Stimulated activated memory B cell treated with anti-CD40 and anti-IgM and Interleukin-4, amounts not matched to agents 10 μg/mL and 1 μg/mL and 100 μg/mL, for 72 hours (primary cell): Measurements from ENCODE around the gene SLC30A2.

Experiments
- ATAC-seq: fragments of 150-1000 bp; cut with Tn5 transposase; 2 replicates; pipeline ENCODE4 v1.10.0; 2021
- H3K27ac Mint-ChIP-seq: one replicate; pipeline ENCODE4 v1.8.0; 2022; ENCODE audit warnings: mild to moderate bottlenecking, mixed read lengths
- H3K27me3 Mint-ChIP-seq: one replicate; pipeline ENCODE4 v1.8.0; 2022; ENCODE audit warnings: mixed read lengths
- H3K36me3 Mint-ChIP-seq: one replicate; pipeline ENCODE4 v1.8.0; 2022; ENCODE audit warnings: mixed read lengths
- H3K4me1 Mint-ChIP-seq: one replicate; pipeline ENCODE4 v1.8.0; 2022; ENCODE audit warnings: mixed read lengths
- H3K4me3 Mint-ChIP-seq: one replicate; pipeline ENCODE4 v1.8.0; 2022; ENCODE audit warnings: mild to moderate bottlenecking, moderate library complexity, mixed read lengths
- H3K9me3 Mint-ChIP-seq: one replicate; pipeline ENCODE4 v1.8.0; 2022; ENCODE audit warnings: mixed read lengths

SLC30A2 gene

GRCh38 chr1:26023826-26024225 is 22.1 kb downstream of the SLC30A2 start:
- no peaks in the 10 kb centered on the region for H3K36me3 Mint-ChIP-seq
- H3K4me3 Mint-ChIP-seq: no peak overlapping the region
- peaks cover 14% of the 10 kb centered on the region for H3K27me3 Mint-ChIP-seq
- no peak for ATAC-seq
- H3K4me1 Mint-ChIP-seq: no peaks in the 10 kb centered on the region
- H3K9me3 Mint-ChIP-seq: no peaks in the 10 kb centered on the region
- H3K27ac Mint-ChIP-seq: no peak overlapping the region

- peaks cover 17% of the 10 kb centered on the region for H3K27me3 Mint-ChIP-seq
- no peak overlapping the region for H3K27ac Mint-ChIP-seq
- no peaks in the 10 kb centered on the region for H3K4me1 Mint-ChIP-seq
- H3K36me3 Mint-ChIP-seq: no peaks in the 10 kb centered on the region
- no peaks in the 10 kb centered on the region for H3K9me3 Mint-ChIP-seq
- H3K4me3 Mint-ChIP-seq: no peak overlapping the region
- no peak for ATAC-seq
Observed at GRCh38 chr1:26023009-26023408, 22.9 kb downstream of the SLC30A2 start.

GRCh38 chr1:26022404-26022779 is 23.5 kb downstream of the SLC30A2 start:
- Mint-ChIP-seq H3K27me3 (peaks cover 17% of the 10 kb centered on the region), H3K9me3 (no peaks in the 10 kb centered on the region), H3K4me3 (no peak overlapping the region), H3K36me3 (no peaks in the 10 kb centered on the region), H3K4me1 (no peaks in the 10 kb centered on the region), H3K27ac (no peak overlapping the region)
- no peak for ATAC-seq

GRCh38 chr1:26021647-26022403 is 24.1 kb downstream of the SLC30A2 start, which contains the start of gene EXTL1:
Gene EXTL1, plus strand, starts transcription at chr1:26021775. Its CDS starts 872 bp downstream, at chr1:26022647.
- no peaks in the 10 kb centered on the region for H3K36me3 Mint-ChIP-seq

GRCh38 chr1:26020941-26021646 is 24.8 kb downstream of the SLC30A2 start:
- Mint-ChIP-seq H3K4me1 (peaks cover 5% of the 10 kb centered on the region), H3K4me3 (no peak overlapping the region), H3K27me3 (peaks cover 17% of the 10 kb centered on the region), H3K36me3 (no peaks in the 10 kb centered on the region), H3K27ac (no peak overlapping the region), H3K9me3 (no peaks in the 10 kb centered on the region)
- ATAC-seq: no peak

More at GRCh38 chr1:26021647-26022403, 24.1 kb downstream of the SLC30A2 start, which contains the start of gene EXTL1:
- no peak for ATAC-seq
- Mint-ChIP-seq H3K4me1 (peaks cover under 1% of the 10 kb centered on the region), H3K9me3 (no peaks in the 10 kb centered on the region), H3K4me3 (no peak within 1 kb of the TSS), H3K27ac (no peak within 1 kb of the TSS), H3K27me3 (peaks cover 17% of the 10 kb centered on the region)

- Mint-ChIP-seq H3K36me3 (no peaks in the 10 kb centered on the region), H3K4me3 (no peak overlapping the region), H3K27me3 (peaks cover 17% of the 10 kb centered on the region), H3K9me3 (no peaks in the 10 kb centered on the region), H3K4me1 (peaks cover 5% of the 10 kb centered on the region), H3K27ac (no peak overlapping the region)
- no peak for ATAC-seq
Observed at GRCh38 chr1:26020330-26020768, 25.6 kb downstream of the SLC30A2 start.

- H3K27me3 Mint-ChIP-seq: peaks cover 17% of the 10 kb centered on the region
- peaks cover 5% of the 10 kb centered on the region for H3K4me1 Mint-ChIP-seq
- no peak overlapping the region for H3K4me3 Mint-ChIP-seq
- no peaks in the 10 kb centered on the region for H3K36me3 Mint-ChIP-seq
- ATAC-seq: no peak
- no peak overlapping the region for H3K27ac Mint-ChIP-seq
- no peaks in the 10 kb centered on the region for H3K9me3 Mint-ChIP-seq
Observed at GRCh38 chr1:26019641-26020315, 26.1 kb downstream of the SLC30A2 start.

- no peak overlapping the region for H3K27ac Mint-ChIP-seq
- no peaks in the 10 kb centered on the region for H3K9me3 Mint-ChIP-seq
- peaks cover 17% of the 10 kb centered on the region for H3K27me3 Mint-ChIP-seq
- no peak overlapping the region for H3K4me3 Mint-ChIP-seq
- H3K36me3 Mint-ChIP-seq: no peaks in the 10 kb centered on the region
- ATAC-seq: no peak
- H3K4me1 Mint-ChIP-seq: peaks cover 5% of the 10 kb centered on the region
Observed at GRCh38 chr1:26017606-26018005, 28.3 kb downstream of the SLC30A2 start.

GRCh38 chr1:26016953-26017545 is 28.9 kb downstream of the SLC30A2 start:
- peaks cover 17% of the 10 kb centered on the region for H3K27me3 Mint-ChIP-seq
- H3K36me3 Mint-ChIP-seq: no peaks in the 10 kb centered on the region
- peaks cover 5% of the 10 kb centered on the region for H3K4me1 Mint-ChIP-seq
- H3K4me3 Mint-ChIP-seq: no peak overlapping the region
- H3K27ac Mint-ChIP-seq: no peak overlapping the region
- no peak for ATAC-seq
- H3K9me3 Mint-ChIP-seq: no peaks in the 10 kb centered on the region

- H3K27ac Mint-ChIP-seq: no peak overlapping the region
Observed at GRCh38 chr1:26016258-26016952, 29.5 kb downstream of the SLC30A2 start.

GRCh38 chr1:26015358-26015757 is 30.6 kb downstream of the SLC30A2 start:
- Mint-ChIP-seq H3K9me3 (no peaks in the 10 kb centered on the region), H3K4me3 (no peak overlapping the region), H3K36me3 (no peaks in the 10 kb centered on the region), H3K27me3 (peaks cover 9% of the 10 kb centered on the region), H3K4me1 (peaks cover 5% of the 10 kb centered on the region), H3K27ac (no peak overlapping the region)
- no peak for ATAC-seq

More at GRCh38 chr1:26016258-26016952, 29.5 kb downstream of the SLC30A2 start:
- H3K4me1 Mint-ChIP-seq: peaks cover 5% of the 10 kb centered on the region
- H3K4me3 Mint-ChIP-seq: no peak overlapping the region
- peaks cover 12% of the 10 kb centered on the region for H3K27me3 Mint-ChIP-seq
- peak; percentile 67 for ATAC-seq
- H3K9me3 Mint-ChIP-seq: no peaks in the 10 kb centered on the region
- no peaks in the 10 kb centered on the region for H3K36me3 Mint-ChIP-seq

- no peak overlapping the region for H3K4me3 Mint-ChIP-seq
- H3K27ac Mint-ChIP-seq: no peak overlapping the region
- H3K36me3 Mint-ChIP-seq: no peaks in the 10 kb centered on the region
- H3K4me1 Mint-ChIP-seq: peaks cover 10% of the 10 kb centered on the region
- ATAC-seq: no peak
- no peaks in the 10 kb centered on the region for H3K9me3 Mint-ChIP-seq
- peaks cover 8% of the 10 kb centered on the region for H3K27me3 Mint-ChIP-seq
Observed at GRCh38 chr1:26014179-26014578, 31.7 kb downstream of the SLC30A2 start.

GRCh38 chr1:26012864-26013263 is 33.1 kb downstream of the SLC30A2 start:
- no peak for ATAC-seq
- Mint-ChIP-seq H3K27ac (no peak overlapping the region), H3K4me3 (no peak overlapping the region), H3K27me3 (peaks cover 1% of the 10 kb centered on the region), H3K36me3 (no peaks in the 10 kb centered on the region), H3K9me3 (no peaks in the 10 kb centered on the region), H3K4me1 (peaks cover 10% of the 10 kb centered on the region)

GRCh38 chr1:26010825-26011224 is 35.1 kb downstream of the SLC30A2 start:
- H3K4me1 Mint-ChIP-seq: peaks cover 5% of the 10 kb centered on the region
- H3K27me3 Mint-ChIP-seq: peaks cover 22% of the 10 kb centered on the region
- H3K4me3 Mint-ChIP-seq: no peak overlapping the region
- no peaks in the 10 kb centered on the region for H3K36me3 Mint-ChIP-seq
- H3K27ac Mint-ChIP-seq: no peak overlapping the region
- no peaks in the 10 kb centered on the region for H3K9me3 Mint-ChIP-seq
- no peak for ATAC-seq
